ENCODE measurements around the gene CISH. TPM values are rescaled to one million over a fixed set of nuclear protein-coding genes. Genes with fewer than 3 reads are reported as not detected.
A peak's percentile ranks its signal among the peaks of the same experiment; 100 is the strongest.

Gene CISH
- total RNA-seq, 1 donor from 2014 or later: 0.35 TPM

DNA sequence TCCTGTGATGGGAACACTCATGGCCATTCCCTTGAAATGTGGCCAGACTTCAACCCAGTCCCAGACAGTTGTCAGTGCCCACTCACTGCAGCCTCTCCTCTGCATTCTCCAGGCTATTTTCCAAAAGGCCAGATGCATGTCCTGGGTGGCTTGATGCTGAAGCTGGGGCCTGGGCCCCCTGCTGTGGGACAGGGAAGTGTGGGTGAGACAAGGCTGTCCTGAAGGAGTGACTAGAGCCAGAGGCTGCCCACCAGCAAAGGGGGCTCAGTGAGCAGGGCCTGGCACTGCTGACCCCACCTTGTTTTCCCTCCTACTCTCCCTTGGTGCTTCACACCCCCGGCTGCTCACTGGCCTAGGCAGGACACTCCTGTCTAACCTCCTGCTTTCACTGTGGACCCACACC, 11.9 kb downstream of the CISH start:
- peak; percentile 57 for DNase-seq (ENCODE audit: low read depth)

DNA sequence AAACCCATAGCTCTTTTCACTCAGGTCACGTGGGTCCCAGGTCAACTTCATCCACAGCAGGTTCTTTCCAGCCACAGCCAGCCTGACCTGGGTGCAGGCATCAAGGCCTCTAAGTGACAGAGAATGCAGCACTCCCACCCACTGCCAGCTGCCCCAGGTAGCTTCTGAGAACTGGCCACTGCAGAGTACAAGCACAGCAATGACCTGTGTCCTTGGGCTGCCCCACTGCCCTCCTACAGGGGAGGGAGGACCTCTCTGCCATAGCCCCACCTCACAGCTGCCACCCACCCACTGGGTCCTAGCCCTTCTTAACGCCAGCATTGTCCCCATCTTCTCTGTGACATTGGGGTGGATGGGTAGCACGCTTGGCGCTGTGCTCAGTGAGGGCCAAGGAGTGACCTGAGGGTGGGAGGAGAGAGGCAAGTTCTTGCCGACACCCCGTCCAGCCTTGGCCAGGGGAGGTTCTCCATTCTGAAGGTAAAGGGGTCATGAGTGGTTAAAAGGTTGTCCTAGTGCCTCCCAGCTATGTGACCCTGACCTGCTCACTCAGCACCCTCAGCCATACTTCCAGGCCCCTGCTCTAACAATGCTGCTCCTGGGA, 12.4 kb downstream of the CISH start:
- no peak for DNase-seq (ENCODE audit: low read depth)

DNA sequence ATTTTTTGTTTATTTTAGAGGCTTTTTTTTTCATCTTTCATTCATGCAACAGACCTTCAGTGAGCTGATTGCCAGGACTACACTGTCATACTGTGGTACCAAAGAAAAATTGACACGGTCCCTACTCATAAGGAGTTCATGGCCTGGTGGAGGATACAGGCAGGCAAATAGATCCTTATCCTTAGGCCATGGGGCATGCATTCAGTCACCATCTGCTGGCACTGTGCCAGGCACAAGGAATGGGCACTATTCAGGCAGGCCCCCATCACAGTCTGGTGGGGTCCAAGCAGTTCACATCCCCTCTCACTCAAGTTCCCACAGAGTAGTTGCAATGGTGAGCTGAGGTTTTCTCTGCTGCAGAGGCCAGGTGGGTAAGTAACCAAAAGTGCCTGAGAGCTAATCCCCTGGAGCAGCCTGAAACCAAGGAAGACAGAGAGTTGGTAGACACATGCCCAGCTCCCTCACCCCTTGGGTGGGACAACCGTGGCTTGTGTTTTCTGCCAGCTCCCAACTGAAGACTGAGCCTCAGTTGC, 17.3 kb downstream of the CISH start:
- no peak for DNase-seq (ENCODE audit: low read depth)

- no peak for DNase-seq (ENCODE audit: low read depth)
Measured at GRCh38 chr3:50592568-50592967, 19.0 kb downstream of the CISH start.

DNA sequence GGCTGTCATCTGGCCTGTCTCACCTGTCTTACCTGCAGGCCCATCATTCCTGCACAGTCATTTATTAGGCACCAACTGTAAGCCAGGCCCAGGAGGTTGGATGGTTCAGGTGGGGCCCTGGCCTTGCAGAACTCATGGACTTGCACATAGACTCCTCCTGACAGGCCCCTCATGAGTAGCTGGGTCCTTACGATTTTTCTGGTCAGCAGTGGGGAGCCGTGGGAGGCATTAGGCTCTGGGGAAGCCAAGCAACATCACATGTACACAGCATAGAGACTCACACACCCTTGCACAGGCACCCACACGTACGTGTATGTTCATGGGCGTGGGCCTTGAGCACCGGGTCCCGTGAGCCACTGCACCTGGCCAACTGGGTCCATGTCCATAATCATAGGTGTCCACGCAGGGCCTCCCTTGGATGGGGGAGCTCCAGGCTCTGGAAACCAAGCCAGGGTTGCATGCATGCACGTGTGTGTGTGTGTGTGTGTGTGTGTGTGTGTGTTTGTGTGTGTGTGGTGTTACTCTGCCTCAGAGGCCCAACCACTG, 20.3 kb downstream of the CISH start:
- no peak for DNase-seq (ENCODE audit: low read depth)

DNA sequence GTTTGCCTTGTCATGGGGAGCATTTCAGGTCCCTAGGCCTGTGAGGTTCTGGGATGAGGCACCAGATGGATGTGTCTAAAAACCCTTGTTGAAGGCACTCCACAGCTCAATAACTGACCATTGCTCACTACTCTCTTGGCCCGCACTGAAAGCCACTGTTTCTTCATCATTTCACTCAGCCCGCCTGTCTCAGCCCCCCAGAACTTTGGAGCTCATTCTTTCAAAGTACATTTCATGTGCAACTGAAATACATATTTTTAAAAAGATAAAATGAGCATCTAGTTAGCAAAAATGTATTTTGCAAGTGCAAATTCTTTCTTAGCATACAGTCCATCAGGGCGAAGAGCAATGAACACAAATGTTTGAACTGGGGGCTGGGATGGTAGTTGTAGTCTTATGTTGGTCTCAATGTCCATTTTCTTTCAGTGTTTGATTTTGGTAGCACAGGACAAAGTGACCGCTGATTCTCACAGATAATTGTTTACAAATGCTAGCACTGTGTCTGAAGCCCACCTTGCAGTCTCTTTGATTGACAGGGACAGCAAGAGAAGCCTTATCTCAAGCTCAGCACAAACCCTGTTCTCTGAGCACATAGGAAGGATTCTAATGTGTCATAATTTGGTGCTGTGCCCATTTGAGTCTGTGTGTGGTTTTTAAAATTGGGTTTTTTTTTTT, 22.7 kb downstream of the CISH start:
- DNase-seq (ENCODE audit: low read depth): peak; percentile 14

DNA sequence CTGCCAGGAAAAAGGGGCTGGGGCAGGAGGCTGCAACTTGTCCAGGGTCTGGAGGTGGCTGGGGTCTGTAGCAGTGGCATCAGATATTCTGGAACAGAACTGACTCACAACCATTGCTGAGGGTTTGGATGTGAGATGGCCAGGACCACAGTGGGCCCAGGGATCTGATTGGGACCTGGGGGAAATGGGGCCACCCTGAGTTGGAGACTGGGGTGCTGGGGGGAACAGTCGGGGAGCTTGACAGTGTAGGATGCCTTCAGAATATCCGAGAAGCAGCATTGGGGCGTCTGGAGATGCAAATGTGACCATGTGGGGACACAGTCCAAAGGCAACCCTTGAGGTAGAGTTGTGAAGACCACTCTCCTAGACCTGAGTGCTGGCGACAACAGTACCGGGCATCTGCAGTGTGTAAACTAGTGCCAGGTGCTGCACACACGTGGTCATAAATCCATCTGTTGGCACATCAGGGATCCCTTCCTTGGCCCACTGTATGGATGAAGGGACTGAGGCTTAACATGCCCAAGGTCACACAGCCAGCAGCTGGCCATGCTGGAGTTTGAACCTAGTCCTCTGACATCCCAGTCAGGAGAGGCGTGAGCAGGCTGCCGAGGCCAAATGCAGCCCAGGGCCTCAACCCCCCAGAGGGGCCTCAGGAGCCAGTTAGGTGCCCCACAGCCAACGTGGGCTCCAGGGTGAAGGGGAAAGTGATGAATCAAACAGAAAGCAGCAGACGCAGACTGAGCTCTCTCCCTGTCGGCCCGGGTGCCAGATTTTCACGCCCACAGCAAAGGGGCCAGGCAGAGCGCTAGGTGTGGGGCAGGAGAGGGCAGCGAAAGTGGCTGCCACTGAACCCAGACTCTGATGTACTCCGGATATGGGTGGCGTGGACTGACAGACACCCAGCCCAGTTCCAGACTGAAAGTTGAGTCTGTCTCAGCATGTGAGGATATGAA, 23.5 kb downstream of the CISH start:
- no peak for DNase-seq (ENCODE audit: low read depth)

DNA sequence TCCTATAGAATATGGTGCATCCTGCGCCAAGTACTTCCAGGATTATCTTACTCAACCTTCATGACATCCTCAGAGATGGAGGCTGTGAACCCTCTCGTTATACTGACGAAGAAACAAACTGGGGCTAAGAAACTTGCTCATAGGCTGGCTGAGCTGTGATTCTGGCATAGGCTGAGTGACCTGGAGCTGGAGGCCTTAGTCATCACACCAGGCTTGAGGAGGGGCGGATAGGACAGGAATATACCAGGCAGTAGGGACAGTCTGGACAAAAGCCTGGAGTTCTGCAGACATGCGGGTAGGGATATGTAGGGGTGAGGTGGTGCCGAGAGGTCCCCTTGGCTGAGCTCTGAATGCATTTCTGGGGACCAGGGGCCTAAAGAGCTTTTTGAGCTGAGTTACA, 24.2 kb downstream of the CISH start:
- DNase-seq (ENCODE audit: low read depth): no peak

- no peak for DNase-seq (ENCODE audit: low read depth)
Measured at GRCh38 chr3:50586763-50587070, 24.9 kb downstream of the CISH start.

GRCh38 chr3:50585919-50586762, 25.4 kb downstream of the CISH start:
- no peak for DNase-seq (ENCODE audit: low read depth)

GRCh38 chr3:50584391-50584790, 27.2 kb downstream of the CISH start:
- no peak for DNase-seq (ENCODE audit: low read depth)

DNA sequence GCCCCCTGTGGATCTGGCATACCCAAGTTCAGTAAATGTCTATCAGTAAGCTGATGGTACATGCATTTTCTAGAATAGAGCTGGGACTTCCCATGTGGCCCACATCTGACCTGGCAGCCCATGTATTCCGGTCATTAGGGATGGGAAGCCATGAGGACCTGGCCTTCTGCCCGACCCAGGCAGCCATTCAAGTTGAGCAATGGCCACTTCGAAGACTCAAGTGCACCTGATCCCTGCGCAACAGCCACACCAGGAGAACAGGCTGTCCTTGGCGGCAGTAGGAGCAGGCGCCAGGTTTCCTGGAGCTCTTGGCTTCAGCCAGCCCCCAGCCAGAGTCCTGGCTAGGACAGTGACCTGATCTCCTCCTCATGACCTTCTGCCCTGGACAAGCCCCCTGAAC, 27.7 kb downstream of the CISH start:
- no peak for DNase-seq (ENCODE audit: low read depth)

DNA sequence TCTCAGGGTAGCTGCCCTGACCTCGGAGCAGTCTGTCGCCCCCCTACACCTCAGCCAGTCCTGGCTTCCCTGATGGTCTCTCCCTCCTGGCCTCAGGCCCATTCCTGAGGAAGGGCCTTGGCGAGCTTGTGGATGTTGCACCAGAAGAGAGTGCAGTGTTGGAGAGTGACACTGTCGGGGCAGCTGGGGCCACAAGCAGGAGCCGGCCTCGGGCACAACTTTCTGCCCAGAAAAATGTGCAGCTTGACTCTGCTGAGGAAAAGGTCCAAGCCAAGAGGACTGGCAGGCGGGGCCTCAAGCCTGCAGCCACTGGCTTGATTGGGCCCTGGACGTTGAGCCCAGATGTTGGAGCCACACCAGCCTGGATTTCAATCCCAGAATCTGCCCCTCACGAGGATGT, 29.5 kb downstream of the CISH start:
- no peak for DNase-seq (ENCODE audit: low read depth)

DNA sequence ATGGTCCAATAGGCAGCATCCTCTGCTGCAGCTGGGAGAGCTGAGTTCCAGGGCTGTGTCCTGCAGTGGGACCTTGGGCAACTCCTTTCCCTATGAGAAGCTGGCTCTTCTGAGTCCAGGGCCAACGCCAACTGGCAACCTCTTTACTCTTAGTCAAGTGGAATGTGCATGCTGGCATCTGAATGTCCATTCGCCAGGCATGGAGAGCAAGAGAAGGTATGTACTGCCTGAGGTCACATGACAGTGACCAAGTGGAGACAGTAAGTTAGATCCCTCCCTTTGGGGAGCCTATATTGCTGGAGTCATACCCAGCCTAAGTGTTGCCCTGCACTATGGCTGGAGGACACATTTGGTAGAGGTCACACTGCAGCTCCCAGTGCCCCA, 30.1 kb downstream of the CISH start:
- DNase-seq (ENCODE audit: low read depth): no peak

DNA sequence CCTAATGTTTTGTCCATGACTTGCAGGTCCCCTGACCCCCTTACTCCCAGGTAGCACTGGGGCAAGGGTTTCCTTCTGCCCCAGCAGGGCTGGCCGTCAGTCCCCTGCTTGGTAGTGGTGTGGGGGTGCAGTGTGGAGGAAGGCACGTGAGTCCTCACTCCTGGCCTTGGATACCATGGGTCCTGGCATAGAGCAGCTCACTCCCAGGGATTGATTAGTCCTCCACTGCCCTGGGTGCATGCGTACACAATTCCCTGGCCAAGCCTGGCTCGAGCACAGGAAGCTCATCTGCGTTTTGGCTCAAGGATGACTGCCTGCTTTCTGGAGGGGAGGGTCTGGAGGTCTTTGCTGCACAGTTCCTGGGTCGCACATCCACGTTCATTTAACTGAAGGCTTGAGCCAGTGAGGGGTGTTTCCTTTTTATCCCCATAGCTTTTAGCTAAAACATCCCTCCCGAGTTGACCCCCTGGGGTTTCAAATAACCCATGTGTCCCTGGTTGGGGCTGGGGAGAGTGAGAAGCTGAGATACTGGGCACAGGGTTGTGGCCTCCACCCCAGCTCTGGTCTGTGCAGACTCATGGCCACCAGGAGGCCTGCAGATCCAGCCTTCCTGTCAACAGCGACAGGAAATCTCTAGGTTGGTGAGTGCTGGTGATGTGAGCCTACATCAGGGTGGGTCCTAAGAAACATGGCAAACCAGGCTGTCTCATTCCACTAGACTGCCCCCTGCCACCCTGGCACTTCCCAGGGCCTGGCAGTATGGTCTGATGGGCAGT, 30.7 kb downstream of the CISH start:
- no peak for DNase-seq (ENCODE audit: low read depth)

DNA sequence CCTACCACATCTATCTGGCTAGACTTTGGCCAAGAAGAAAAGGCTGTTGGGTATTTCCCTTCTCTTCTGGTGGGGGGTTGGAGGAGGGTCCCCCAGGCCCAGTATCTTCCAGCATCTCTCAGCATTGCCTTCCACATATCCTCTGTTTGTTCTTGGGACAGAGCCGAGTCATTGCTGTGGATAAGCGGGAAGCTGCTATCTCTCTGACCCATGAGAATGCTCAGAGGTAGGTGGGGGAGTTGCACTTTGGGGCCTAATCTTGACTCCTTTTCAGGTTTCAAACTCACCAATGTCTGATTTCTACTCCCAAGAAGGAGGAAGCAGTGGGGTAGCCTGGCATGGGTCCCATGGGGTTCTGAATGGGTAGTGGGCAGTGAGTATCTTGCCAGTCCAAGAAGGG, 34.2 kb downstream of the CISH start:
- DNase-seq (ENCODE audit: low read depth): no peak

- no peak for DNase-seq (ENCODE audit: low read depth)
Measured at GRCh38 chr3:50575372-50575771, 36.2 kb downstream of the CISH start.

DNA sequence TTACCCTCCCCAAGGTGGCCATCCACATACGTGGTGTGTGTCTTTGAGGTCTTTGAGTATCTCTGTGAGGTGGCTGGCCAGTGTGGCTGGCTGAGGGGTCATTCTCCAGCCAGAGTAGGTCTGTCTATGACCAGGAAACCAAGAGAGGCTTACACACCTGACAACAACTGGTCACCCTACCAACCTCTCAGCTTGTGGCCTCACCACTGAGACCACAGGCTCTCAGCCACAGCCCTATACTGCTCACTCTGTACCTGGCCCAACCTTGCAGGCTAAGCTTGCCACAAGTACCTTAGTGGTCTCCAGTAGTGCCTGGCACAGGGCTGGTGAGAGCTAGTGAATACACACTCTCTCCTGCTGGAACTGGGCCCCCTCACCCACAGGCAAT, 37.1 kb downstream of the CISH start:
- DNase-seq (ENCODE audit: low read depth): no peak

GRCh38 chr3:50573566-50574443, 37.8 kb downstream of the CISH start:
- DNase-seq (ENCODE audit: low read depth): no peak

All from myocyte (in vitro differentiated cells).